Activated T-cell treated with anti-CD3 and anti-CD28 coated beads, Interleukin-2, amount 50 U/mL, for 24 hours (primary cell): ENCODE measurements around the gene SYT4.

ENCODE experiments used
- DNase-seq: peaks from one replicate; pipeline ENCODE4 v3.0.0-alpha.2; 2020
- H3K27ac Mint-ChIP-seq: 2 replicates; pipeline ENCODE4 v1.8.0; 2020; ENCODE audit warnings: mild to moderate bottlenecking, mixed read lengths
- H3K27me3 Mint-ChIP-seq: 2 replicates; pipeline ENCODE4 v1.8.0; 2020; ENCODE audit warnings: mixed read lengths
- H3K36me3 Mint-ChIP-seq: 2 replicates; pipeline ENCODE4 v1.8.0; 2020; ENCODE audit warnings: low read depth, mixed read lengths
- H3K4me1 Mint-ChIP-seq: 2 replicates; pipeline ENCODE4 v1.8.0; 2020; ENCODE audit warnings: low read depth, mixed read lengths
- H3K4me3 Mint-ChIP-seq: 2 replicates; pipeline ENCODE4 v1.8.0; 2020; ENCODE audit warnings: mild to moderate bottlenecking, moderate library complexity, mixed read lengths
- H3K9me3 Mint-ChIP-seq: 2 replicates; pipeline ENCODE4 v1.8.0; 2020; ENCODE audit warnings: mixed read lengths

Gene SYT4

DNA sequence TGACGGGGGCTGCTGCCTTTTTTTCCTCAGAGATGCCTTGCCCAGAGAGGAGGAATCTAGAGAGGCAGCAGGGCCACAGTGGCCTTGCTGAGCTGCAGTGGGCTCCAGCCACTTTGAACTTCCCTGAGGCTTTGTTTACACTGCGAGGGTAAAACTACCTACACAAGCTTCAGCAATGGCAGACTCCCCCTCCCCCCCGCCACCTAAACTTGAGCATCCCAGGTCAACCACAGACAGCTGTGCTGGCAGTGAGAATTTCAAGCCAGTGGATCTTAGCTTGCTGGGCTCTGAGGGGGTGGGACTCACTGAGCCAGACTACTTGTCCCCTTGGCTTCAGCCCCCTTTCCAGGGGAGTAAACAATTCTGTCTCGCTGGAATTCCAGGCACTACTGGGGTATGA, 11.8 kb downstream of the SYT4 start:
- Mint-ChIP-seq H3K27ac (no peak overlapping the region), H3K4me1 (no peaks in the 10 kb centered on the region), H3K4me3 (no peak overlapping the region), H3K36me3 (no peaks in the 10 kb centered on the region), H3K9me3 (peaks cover 15% of the 10 kb centered on the region), H3K27me3 (no peaks in the 10 kb centered on the region)
- no peak for DNase-seq

DNA sequence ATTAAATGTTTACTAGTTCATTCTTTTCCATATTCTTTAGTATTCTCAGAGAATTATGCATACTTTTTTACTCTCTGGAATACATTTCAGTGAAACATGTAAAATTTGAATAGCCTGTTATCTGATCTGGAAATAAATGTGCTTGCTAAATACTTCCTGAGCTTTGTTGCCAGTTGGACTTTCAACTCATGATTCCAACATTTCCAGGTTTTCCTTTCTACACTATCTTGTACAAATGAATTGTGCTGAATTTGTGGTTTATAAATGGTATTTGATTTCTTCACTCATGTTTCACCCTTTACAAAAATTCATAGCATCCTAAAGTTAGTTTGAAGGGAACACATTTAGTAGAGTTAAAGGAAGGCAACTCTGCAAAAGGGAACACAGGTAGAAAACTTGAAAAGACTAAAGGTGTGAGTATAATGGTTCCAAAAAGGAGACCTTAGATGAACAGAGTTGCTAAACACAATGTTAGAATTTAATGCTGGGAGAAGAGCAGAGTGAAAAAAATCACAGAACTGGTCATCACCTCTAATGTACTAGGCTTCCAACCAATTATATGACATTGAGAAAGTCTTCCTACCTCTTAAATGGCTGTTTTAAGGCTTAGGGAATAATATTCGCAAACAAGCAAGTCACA, 28.6 kb downstream of the SYT4 start:
- Mint-ChIP-seq H3K27ac (no peak overlapping the region), H3K9me3 (peaks cover 6% of the 10 kb centered on the region), H3K27me3 (no peaks in the 10 kb centered on the region), H3K4me3 (no peak overlapping the region), H3K36me3 (no peaks in the 10 kb centered on the region), H3K4me1 (no peaks in the 10 kb centered on the region)
- DNase-seq = no peak

DNA sequence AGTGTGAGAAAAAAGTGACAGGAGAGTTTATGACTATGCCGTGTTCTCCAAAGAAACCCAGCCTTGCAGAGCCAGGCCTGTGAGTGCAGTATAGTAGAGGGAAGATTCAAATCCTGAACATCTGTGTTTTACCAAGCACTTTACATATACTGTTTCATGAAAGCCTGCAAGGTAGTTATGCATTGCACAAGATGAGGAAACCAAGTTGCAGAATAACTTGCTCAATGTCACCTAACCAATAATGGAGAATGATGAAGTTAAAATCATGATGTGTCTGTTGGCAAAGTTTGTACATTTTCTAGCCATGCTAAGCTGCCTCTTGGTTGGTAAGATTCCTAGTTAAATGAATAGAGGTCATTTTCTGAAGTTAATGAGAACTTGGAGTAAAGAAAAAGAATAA, 29.3 kb downstream of the SYT4 start:
- H3K4me1 Mint-ChIP-seq = no peaks in the 10 kb centered on the region
- no peaks in the 10 kb centered on the region for H3K36me3 Mint-ChIP-seq
- H3K9me3 Mint-ChIP-seq = peaks cover 7% of the 10 kb centered on the region
- H3K27ac Mint-ChIP-seq = no peak overlapping the region
- H3K4me3 Mint-ChIP-seq = no peak overlapping the region
- DNase-seq = no peak
- no peaks in the 10 kb centered on the region for H3K27me3 Mint-ChIP-seq

DNA sequence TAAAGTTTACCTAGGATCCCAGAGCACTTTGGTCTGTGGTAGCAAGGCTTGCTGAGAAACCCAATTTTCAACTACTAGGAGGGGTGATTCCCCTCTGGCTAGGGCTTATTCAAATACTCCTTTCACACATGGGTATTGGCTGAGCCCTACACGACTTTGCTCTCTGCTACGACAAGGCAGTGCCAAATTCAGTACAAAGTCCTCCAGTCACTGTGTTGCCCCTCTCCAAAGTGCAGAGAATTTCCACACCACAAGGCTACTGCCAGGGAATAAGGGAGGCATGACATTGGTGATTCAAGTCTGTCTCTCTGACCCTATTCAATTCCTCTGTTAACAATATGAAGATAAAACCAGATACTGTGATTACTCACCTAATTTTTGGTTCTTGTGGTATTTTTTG, 38.9 kb downstream of the SYT4 start:
- Mint-ChIP-seq H3K36me3 (no peaks in the 10 kb centered on the region), H3K27ac (no peak overlapping the region), H3K9me3 (peaks cover 13% of the 10 kb centered on the region), H3K27me3 (no peaks in the 10 kb centered on the region), H3K4me3 (no peak overlapping the region), H3K4me1 (no peaks in the 10 kb centered on the region)
- no peak for DNase-seq

DNA sequence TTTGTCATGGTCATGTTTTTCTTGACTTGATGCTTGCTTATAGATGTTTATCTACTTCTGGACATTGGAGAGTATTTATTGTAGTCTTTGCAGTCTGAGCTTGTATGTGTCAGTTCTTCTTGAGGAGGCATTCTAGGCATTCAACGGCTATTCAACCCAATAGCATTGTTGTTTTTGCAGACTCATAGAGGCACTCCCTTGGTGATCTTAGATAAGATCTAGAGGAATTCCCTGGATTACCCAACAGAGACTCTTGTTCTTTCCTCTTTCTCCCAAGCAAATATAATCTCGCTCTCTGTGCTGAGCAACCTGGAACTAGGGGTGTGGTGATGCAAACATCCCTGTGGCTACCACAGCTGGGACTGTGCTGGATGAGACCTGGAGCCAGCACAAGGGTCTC, 40.4 kb downstream of the SYT4 start:
- H3K27ac Mint-ChIP-seq = no peak overlapping the region
- peaks cover 16% of the 10 kb centered on the region for H3K9me3 Mint-ChIP-seq
- no peaks in the 10 kb centered on the region for H3K36me3 Mint-ChIP-seq
- no peak for DNase-seq
- no peaks in the 10 kb centered on the region for H3K27me3 Mint-ChIP-seq
- no peak overlapping the region for H3K4me3 Mint-ChIP-seq
- no peaks in the 10 kb centered on the region for H3K4me1 Mint-ChIP-seq

DNA sequence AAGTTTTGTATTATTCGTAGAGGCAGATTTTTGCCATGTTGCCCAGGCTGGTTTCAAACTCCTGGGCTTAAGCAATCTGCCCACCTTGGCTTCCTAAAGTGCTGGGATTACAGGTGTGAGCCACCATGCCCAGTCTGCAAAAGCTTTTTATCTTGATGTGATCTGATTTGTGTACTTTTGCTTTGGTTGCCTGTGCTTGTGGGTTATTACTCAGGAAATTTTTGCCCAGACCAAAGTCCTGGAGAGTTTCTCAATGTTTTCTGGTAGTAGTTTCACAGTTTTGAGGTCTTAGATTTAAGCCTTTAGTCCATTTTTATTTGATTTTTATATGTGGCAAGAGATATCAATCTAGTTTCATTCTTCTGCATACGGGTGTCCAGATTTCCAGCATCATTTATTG, 42.4 kb downstream of the SYT4 start:
- no peak for DNase-seq

DNA sequence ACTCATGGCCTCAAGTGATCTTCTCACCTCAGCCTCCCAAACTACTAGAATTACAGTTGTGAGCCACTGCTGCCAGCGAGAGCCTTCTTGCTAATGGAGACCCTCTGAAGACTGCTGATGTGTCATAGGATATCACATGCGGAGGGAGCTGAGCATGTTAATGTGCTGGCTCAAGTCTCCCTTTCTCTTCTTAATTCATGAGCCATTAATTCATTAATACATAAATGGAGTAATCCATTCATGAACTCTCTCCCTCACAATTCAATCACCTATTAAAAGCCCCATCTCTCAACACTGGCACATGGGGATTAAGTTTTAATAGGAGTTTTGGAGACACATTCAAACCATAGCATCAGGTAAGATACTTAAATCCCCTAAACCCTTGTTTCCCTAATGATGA, 54.8 kb downstream of the SYT4 start:
- Mint-ChIP-seq H3K36me3 (no peaks in the 10 kb centered on the region), H3K27ac (no peak overlapping the region), H3K27me3 (no peaks in the 10 kb centered on the region), H3K4me1 (no peaks in the 10 kb centered on the region), H3K9me3 (peaks cover 10% of the 10 kb centered on the region), H3K4me3 (no peak overlapping the region)
- no peak for DNase-seq

More for the DNA sequence above, 42.4 kb downstream of the SYT4 start:
- no peaks in the 10 kb centered on the region for H3K4me1 Mint-ChIP-seq
- no peak overlapping the region for H3K27ac Mint-ChIP-seq
- H3K27me3 Mint-ChIP-seq = no peaks in the 10 kb centered on the region
- H3K36me3 Mint-ChIP-seq = no peaks in the 10 kb centered on the region
- no peak overlapping the region for H3K4me3 Mint-ChIP-seq
- peaks cover 20% of the 10 kb centered on the region for H3K9me3 Mint-ChIP-seq

DNA sequence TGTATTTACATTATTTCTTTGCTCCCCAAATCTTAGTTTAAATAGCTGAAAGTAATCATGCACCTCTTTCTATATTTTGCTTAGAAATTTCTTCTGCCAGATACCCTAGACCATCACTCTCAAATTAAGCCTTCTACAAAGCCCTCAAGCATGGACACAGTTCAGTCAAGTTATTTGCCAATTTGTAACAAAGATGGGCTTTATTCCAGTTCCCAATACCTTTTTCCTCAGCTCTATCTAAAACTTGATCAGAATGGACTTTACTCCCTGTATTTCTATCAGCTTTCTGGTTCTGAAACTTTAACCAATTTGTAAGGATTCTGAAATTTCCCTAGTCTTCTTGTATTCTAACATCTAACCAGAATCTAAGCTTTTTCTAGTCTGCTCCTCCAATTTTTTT, 56.6 kb downstream of the SYT4 start:
- H3K4me1 Mint-ChIP-seq = no peaks in the 10 kb centered on the region
- DNase-seq = no peak
- H3K4me3 Mint-ChIP-seq = no peak overlapping the region
- peaks cover 6% of the 10 kb centered on the region for H3K9me3 Mint-ChIP-seq
- H3K27ac Mint-ChIP-seq = no peak overlapping the region
- no peaks in the 10 kb centered on the region for H3K36me3 Mint-ChIP-seq
- H3K27me3 Mint-ChIP-seq = no peaks in the 10 kb centered on the region
